GM12878 (cell line): ENCODE measurements around the gene IL1RAPL1. TPM values are rescaled to one million over a fixed set of nuclear protein-coding genes. Genes with fewer than 3 reads are reported as not detected.

Source experiments
- ATAC-seq: fragments of 200-7000 bp; cut with Tn5 transposase; 3 replicates; pipeline ENCODE4 v1.9.1; 2020; ENCODE audit warnings: mild to moderate bottlenecking, moderate library complexity
- BruUV-seq: library from RNA; stranded (reverse); fragments of 400-500 nt; replicated peaks from 2 replicates; lab custom pipeline; 2021; lab: Mats Ljungman, UMichigan
- CTCF ChIA-PET: fragments of 300-600 bp; sonication (Branson Sonifier 250); formaldehyde crosslinking; extraction: SDS; loops from one replicate; lab custom pipeline; 2021; ENCODE audit warnings: inconsistent platforms; lab: Yijun Ruan, JAX
- POLR2A ChIA-PET: fragments of 350-600 bp; formaldehyde crosslinking; extraction: SDS; loops from one replicate; lab custom pipeline; 2021; ENCODE audit warnings: inconsistent platforms; lab: Charles Lee
- RAD21 ChIA-PET: fragments of 300-600 bp; sonication (Branson Sonifier 250); formaldehyde crosslinking; loops from one replicate; lab custom pipeline; 2023; ENCODE audit warnings: antibody characterized with exemption; ENCODE audit not compliant: unreplicated experiment; lab: Charles Lee
- SMC1A ChIA-PET: fragments of 300-600 bp; sonication (Branson Sonifier 250); formaldehyde crosslinking; loops from one replicate; lab custom pipeline; 2023; ENCODE audit not compliant: unreplicated experiment, uncharacterized antibody; lab: Charles Lee
- DNase-seq: peaks from one replicate; pipeline ENCODE4 v3.0.0-alpha.2; 2011; ENCODE audit warnings: low read depth, low spot score
- FAIRE-seq: peaks from 3 replicates; lab custom pipeline; 2011; peaks lifted over from hg19 to GRCh38; lab: Jason Lieb, UNC
- H2AFZ ChIP-seq: 2 replicates; pipeline ENCODE4 v1.6.0; 2011; ENCODE audit warnings: low read depth, low read length, control low read depth; ENCODE audit not compliant: control insufficient read depth
- H3K27ac ChIP-seq: 2 replicates; pipeline ENCODE4 v1.5.1; 2011; ENCODE audit warnings: control low read depth; ENCODE audit not compliant: control insufficient read depth, insufficient read depth
- H3K27me3 ChIP-seq, 2 experiments: replicated peaks in 1 of 2; 2 replicates each; pipeline versions ENCODE4 v1.6.0 to v1.6.1; 2011; ENCODE audit warnings: low read length in 1 of 2; ENCODE audit not compliant: control insufficient read depth in 2 of 2, insufficient read depth in 2 of 2
- H3K36me3 ChIP-seq, 2 experiments: 2 replicates each; pipeline ENCODE4 v1.5.1; 2011; ENCODE audit warnings: low read length in 1 of 2; ENCODE audit not compliant: control insufficient read depth in 2 of 2, insufficient read depth in 2 of 2
- H3K4me1 ChIP-seq: 2 replicates; pipeline ENCODE4 v1.6.1; 2011; ENCODE audit warnings: mild to moderate bottlenecking, low read length, moderate library complexity, mixed read lengths; ENCODE audit not compliant: control insufficient read depth, insufficient read depth
- H3K4me2 ChIP-seq: 2 replicates; pipeline ENCODE4 v1.6.0; 2011; ENCODE audit warnings: control low read depth; ENCODE audit not compliant: control insufficient read depth, insufficient read depth
- H3K4me3 ChIP-seq: fragments of 200-600 bp; sonication (generic); 2 replicates; pipeline ENCODE4 v1.5.1; 2016
- H3K79me2 ChIP-seq: 2 replicates; pipeline ENCODE4 v1.6.0; 2011; ENCODE audit warnings: low read length; ENCODE audit not compliant: control insufficient read depth, insufficient read depth
- H3K9ac ChIP-seq: 2 replicates; pipeline ENCODE4 v1.8.0; 2011; ENCODE audit warnings: low read length, control low read depth, mixed read lengths; ENCODE audit not compliant: control insufficient read depth, insufficient read depth
- H3K9me3 ChIP-seq: replicated peaks from 3 replicates; pipeline ENCODE4 v1.5.1; 2011; ENCODE audit warnings: mild to moderate bottlenecking, low read length; ENCODE audit not compliant: control insufficient read depth, insufficient read depth
- H4K20me1 ChIP-seq: 2 replicates; pipeline ENCODE4 v1.6.0; 2011; ENCODE audit not compliant: control insufficient read depth, insufficient read depth
- ASH2L ChIP-seq: fragments of 300-600, 200-600 bp; sonication (generic); IDR thresholded peaks from 2 replicates; pipeline ENCODE4 v1.6.1; 2017; ENCODE audit warnings: low read depth, mild to moderate bottlenecking, borderline replicate concordance
- CEBPB ChIP-seq, 2 experiments: fragments of 150-350 bp in 1 of 2; IDR thresholded peaks; 2 replicates each; pipeline ENCODE4 v1.6.1; 2012 to 2014; ENCODE audit warnings: low read depth in 2 of 2, low read length in 2 of 2, borderline replicate concordance in 1 of 2, inconsistent platforms in 1 of 2
- CHD2 ChIP-seq: IDR thresholded peaks from 2 replicates; pipeline ENCODE4 v1.6.1; 2011; ENCODE audit warnings: low read depth, low read length, improper control_type of control experiment, borderline replicate concordance
- ETV6 ChIP-seq, 2 experiments: fragments of 450-650 bp in 1 of 2; IDR thresholded peaks in 1 of 2; conservative IDR thresholded peaks in 1 of 2; 2 replicates each; pipeline ENCODE4 v1.6.1; 2014; ENCODE audit warnings: antibody characterized with exemption in 1 of 2, borderline replicate concordance in 1 of 2, low read depth in 1 of 2, mild to moderate bottlenecking in 1 of 2, moderate library complexity in 1 of 2
- HDAC2 ChIP-seq: fragments of 200-600 bp; sonication (generic); IDR thresholded peaks from 2 replicates; pipeline ENCODE4 v1.6.1; 2017
- JUND ChIP-seq: IDR thresholded peaks from 2 replicates; pipeline ENCODE4 v1.6.1; 2012; ENCODE audit warnings: low read depth, mild to moderate bottlenecking, low read length, improper control_type of control experiment, moderate library complexity
- LARP7 ChIP-seq: fragments of 450-650 bp; IDR thresholded peaks from 2 replicates; pipeline ENCODE4 v1.6.1; 2017; ENCODE audit warnings: mild to moderate bottlenecking
- MLLT1 ChIP-seq: fragments of 450-650 bp; IDR thresholded peaks from 2 replicates; pipeline ENCODE4 v1.6.1; 2016; ENCODE audit warnings: mild to moderate bottlenecking
- NKRF ChIP-seq: fragments of 450-650 bp; conservative IDR thresholded peaks from 2 replicates; pipeline ENCODE4 v1.6.1; 2017; ENCODE audit warnings: mild to moderate bottlenecking, moderate library complexity
- POU2F2 ChIP-seq: IDR thresholded peaks from 3 replicates; pipeline ENCODE4 v1.6.1; 2011; ENCODE audit warnings: low read depth, mild to moderate bottlenecking, low read length, borderline replicate concordance
- RBBP5 ChIP-seq: fragments of 200-600 bp; sonication (generic); conservative IDR thresholded peaks from 2 replicates; pipeline ENCODE4 v1.6.1; 2016
- RELB ChIP-seq: fragments of 450-650 bp; IDR thresholded peaks from 2 replicates; pipeline ENCODE4 v1.6.1; 2017; ENCODE audit warnings: low read depth, mild to moderate bottlenecking, moderate library complexity
- SKIL ChIP-seq: fragments of 450-650 bp; IDR thresholded peaks from 2 replicates; pipeline ENCODE4 v1.6.1; 2017; ENCODE audit warnings: mild to moderate bottlenecking, low read depth, inconsistent platforms; ENCODE audit not compliant: poor library complexity, severe bottlenecking
- USF1 ChIP-seq: IDR thresholded peaks from 2 replicates; pipeline ENCODE4 v1.6.1; 2011; ENCODE audit warnings: borderline replicate concordance, low read depth, mild to moderate bottlenecking, moderate library complexity, mixed read lengths, low read length; ENCODE audit not compliant: insufficient read depth; ENCODE audit errors: extremely low read length
- YBX1 ChIP-seq: fragments of 450-650 bp; IDR thresholded peaks from 2 replicates; pipeline ENCODE4 v1.6.1; 2016; ENCODE audit warnings: antibody characterized with exemption
- ZSCAN29 ChIP-seq: fragments of 450-650 bp; IDR thresholded peaks from 2 replicates; pipeline ENCODE4 v1.6.1; 2017; ENCODE audit warnings: mild to moderate bottlenecking, moderate library complexity
- WGBS: methylation state at CpG from one replicate; pipeline ENCODE4 v1.1.6; 2016; ENCODE audit warnings: low lambda C conversion rate; ENCODE audit not compliant: insufficient replicate concordance, insufficient coverage; ENCODE audit errors: missing lambda C conversion rate; 5-methylcytosine and 5-hydroxymethylcytosine counted together
- in situ Hi-C: fragments of 300-500 bp; cut with MboI; formaldehyde crosslinking; loops from 9 replicates; pipeline ENCODE4 v1.14.3; 2018; ENCODE audit warnings: mixed read lengths
- intact Hi-C: fragments of 100-400 bp; cut with micrococcal nuclease; formaldehyde crosslinking; loops from one replicate; pipeline ENCODE4 v1.14.2; 2022; ENCODE audit not compliant: unreplicated experiment
- polyA plus RNA-seq, 11 experiments: library from polyadenylated mRNA; depleted of rRNA in 4 of 11; unstranded in 6 of 11; stranded (reverse) in 5 of 11; fragments of >200 nt; fragmentation: Nextera tagmentation in 4 of 11; fragmentation: Illumina TruSeq in 1 of 11; extraction: Ambion mirVana in 4 of 11; extraction: Trizol in 1 of 11; gene quantifications; 1 replicate in 1 of 11; 2 replicates in 10 of 11; pipeline versions ENCODE4 v1.2.1 to v1.2.3, GENCODE V29; 2011 to 2016; ENCODE audit warnings: inconsistent platforms in 2 of 11, missing spikeins in 2 of 11, low read depth in 1 of 11
- total RNA-seq, 4 experiments: library from RNA; depleted of rRNA in 3 of 4; stranded (reverse); fragments of >200 nt in 3 of 4; fragmentation: Illumina TruSeq in 1 of 4; extraction: Trizol in 1 of 4; gene quantifications; 2 replicates each; pipeline versions ENCODE4 v1.2.1 to v1.2.3, GENCODE V29; 2013 to 2021

The IL1RAPL1 gene
- total and polyA plus RNA-seq, 10 of the 15 experiments (the other 5 are each of a cell fraction or from before 2014, with no cell fraction given) = not detected

- TF ChIP-seq JUND = no peak
- TF ChIP-seq NKRF = no peak
- TF ChIP-seq CHD2 = no peak
- TF ChIP-seq YBX1 = no peak
- TF ChIP-seq MLLT1 = no peak
- TF ChIP-seq HDAC2 = no peak
- TF ChIP-seq ZSCAN29 = no peak
- no peak for TF ChIP-seq LARP7
Observed at GRCh38 chrX:29666366-29666765, 1079.1 kb downstream of the IL1RAPL1 start (continued).

- SMC1A ChIA-PET = no interaction called here
- TF ChIP-seq CEBPB (IDR thresholded peaks at IDR 0.05; ENCODE audit: borderline replicate concordance in 1 of 2, low read depth in 2 of 2, low read length in 2 of 2) (no peak), USF1 (no peak), ASH2L (no peak), POU2F2 (no peak), RELB (no peak), SKIL (no peak), RBBP5 (no peak), ETV6 (conservative IDR thresholded peaks at IDR 0.05 in 1 of 2, IDR thresholded peaks at IDR 0.05 in 1 of 2; ENCODE audit: borderline replicate concordance in 1 of 2, low read depth in 1 of 2) (no peak)
Observed at GRCh38 chrX:29671421-29671820, 1084.2 kb downstream of the IL1RAPL1 start.

More at GRCh38 chrX:29671421-29671820, 1084.2 kb downstream of the IL1RAPL1 start:
- in situ Hi-C loops (no loop called here), intact Hi-C loops (no loop called here)
- no peak overlapping the region for H3K9ac ChIP-seq
- ATAC-seq (no peak), DNase-seq (no peak), FAIRE-seq (no peak)
- H3K36me3 ChIP-seq = no peaks in the 10 kb centered on the region
- H3K27me3 ChIP-seq = no peaks in the 10 kb centered on the region
- no peaks in the 10 kb centered on the region for H4K20me1 ChIP-seq
- no peaks in the 10 kb centered on the region for H3K9me3 ChIP-seq
- no peak overlapping the region for H3K4me3 ChIP-seq
- POLR2A ChIA-PET = no interaction called here
- 72% methylated on average over 5 of the region's 5 CpGs for WGBS
- no peak overlapping the region for H3K4me2 ChIP-seq
- no peak overlapping the region for H3K27ac ChIP-seq
- CTCF ChIA-PET = no interaction called here
- no peaks in the 10 kb centered on the region for H3K4me1 ChIP-seq
- H3K79me2 ChIP-seq = no peaks in the 10 kb centered on the region
- no peak overlapping the region for H2AFZ ChIP-seq
- BruUV-seq = no TSS peak
- RAD21 ChIA-PET = no interaction called here
